HEK293 (cell line): ENCODE results near the gene DHX9.

Experiments used
- CTCF ChIA-PET: fragments of 350-600 bp; formaldehyde crosslinking; extraction: SDS; loops from one replicate; lab custom pipeline; 2021; ENCODE audit warnings: antibody characterized with exemption; lab: Yijun Ruan, JAX
- POLR2A ChIA-PET: fragments of 300-600 bp; formaldehyde crosslinking; extraction: SDS; loops from one replicate; lab custom pipeline; 2020; ENCODE audit warnings: antibody characterized with exemption, inconsistent platforms; lab: Yijun Ruan, JAX
- H3K27ac ChIP-seq: fragments of 200-500 bp; sonication (Bioruptor generic); 2 replicates; pipeline ENCODE4 v1.5.1; 2014; ENCODE audit warnings: low read depth, low read length, control low read depth, inconsistent platforms; ENCODE audit errors: extremely low read depth
- H3K36me3 ChIP-seq, 2 experiments: fragments of 200-500 bp in 1 of 2; sonication (Bioruptor generic) in 1 of 2; 1 replicate in 1 of 2; 2 replicates in 1 of 2; pipeline ENCODE4 v1.5.1; 2014 to 2017; ENCODE audit warnings: inconsistent platforms in 2 of 2, low read length in 2 of 2; ENCODE audit not compliant: control insufficient read depth in 2 of 2, insufficient read depth in 1 of 2
- H3K4me1 ChIP-seq: fragments of 200-500 bp; sonication (Bioruptor generic); 2 replicates; pipeline ENCODE4 v1.5.1; 2014; ENCODE audit warnings: mild to moderate bottlenecking, low read length, inconsistent platforms; ENCODE audit not compliant: control insufficient read depth, insufficient read depth
- H3K4me3 ChIP-seq: 2 replicates; pipeline ENCODE4 v1.5.1; 2011; ENCODE audit warnings: low read depth, mild to moderate bottlenecking, control low read depth, low read length, moderate library complexity
- H3K9me3 ChIP-seq: fragments of 200-500 bp; sonication (Bioruptor generic); 2 replicates; pipeline ENCODE4 v1.5.1; 2014; ENCODE audit warnings: low read depth, low read length, inconsistent platforms; ENCODE audit not compliant: control insufficient read depth, insufficient read depth
- ELK4 ChIP-seq: IDR thresholded peaks from 2 replicates; pipeline ENCODE4 v1.6.1; 2011; ENCODE audit warnings: mild to moderate bottlenecking, low read depth, low read length, borderline replicate concordance
- KLF1 ChIP-seq: fragments of 450-650 bp; formaldehyde crosslinking; IDR thresholded peaks from 2 replicates; pipeline ENCODE4 v1.5.1; 2016; ENCODE audit warnings: missing biosample characterization, missing genetic modification characterization
- KLF17 ChIP-seq: fragments of 450-650 bp; formaldehyde crosslinking; IDR thresholded peaks from 2 replicates; pipeline ENCODE4 v1.5.1; 2016; ENCODE audit warnings: missing biosample characterization, missing genetic modification characterization
- PATZ1 ChIP-seq: fragments of 450-650 bp; formaldehyde crosslinking; IDR thresholded peaks from 2 replicates; pipeline ENCODE4 v1.5.1; 2016; ENCODE audit warnings: missing biosample characterization, missing genetic modification characterization
- PRDM10 ChIP-seq: fragments of 450-650 bp; formaldehyde crosslinking; IDR thresholded peaks from 2 replicates; pipeline ENCODE4 v1.5.1; 2016; ENCODE audit warnings: missing biosample characterization, missing genetic modification characterization
- SCRT2 ChIP-seq: fragments of 450-650 bp; formaldehyde crosslinking; IDR thresholded peaks from 2 replicates; pipeline ENCODE4 v1.5.1; 2016; ENCODE audit warnings: missing biosample characterization, missing genetic modification characterization
- SP7 ChIP-seq: fragments of 450-650 bp; formaldehyde crosslinking; IDR thresholded peaks from 2 replicates; pipeline ENCODE4 v1.5.1; 2016; ENCODE audit warnings: missing biosample characterization, missing genetic modification characterization
- TCF7L2 ChIP-seq: IDR thresholded peaks from 2 replicates; pipeline ENCODE4 v1.6.1; 2011; ENCODE audit warnings: low read depth, mild to moderate bottlenecking, inconsistent platforms, low read length, moderate library complexity, borderline replicate concordance
- YY2 ChIP-seq: fragments of 450-650 bp; formaldehyde crosslinking; IDR thresholded peaks from 2 replicates; pipeline ENCODE4 v1.5.1; 2016; ENCODE audit warnings: missing biosample characterization, missing genetic modification characterization
- ZBTB49 ChIP-seq: fragments of 450-650 bp; formaldehyde crosslinking; IDR thresholded peaks from 2 replicates; pipeline ENCODE4 v1.5.1; 2016; ENCODE audit warnings: missing biosample characterization, missing genetic modification characterization, low read depth
- ZNF112 ChIP-seq: fragments of 450-650 bp; formaldehyde crosslinking; IDR thresholded peaks from 2 replicates; pipeline ENCODE4 v1.5.0; 2017; ENCODE audit warnings: missing biosample characterization, missing genetic modification characterization
- ZNF18 ChIP-seq: fragments of 450-650 bp; formaldehyde crosslinking; IDR thresholded peaks from 2 replicates; pipeline ENCODE4 v1.5.1; 2016; ENCODE audit warnings: missing biosample characterization, missing genetic modification characterization
- ZNF214 ChIP-seq: fragments of 450-650 bp; formaldehyde crosslinking; IDR thresholded peaks from 2 replicates; pipeline ENCODE4 v1.5.1; 2017; ENCODE audit warnings: missing biosample characterization, mild to moderate bottlenecking, missing genetic modification characterization, borderline replicate concordance
- ZNF362 ChIP-seq: fragments of 450-650 bp; formaldehyde crosslinking; IDR thresholded peaks from 2 replicates; pipeline ENCODE4 v1.5.1; 2016; ENCODE audit warnings: missing biosample characterization, missing genetic modification characterization
- ZNF510 ChIP-seq: fragments of 450-650 bp; formaldehyde crosslinking; IDR thresholded peaks from 2 replicates; pipeline ENCODE4 v1.5.1; 2018; ENCODE audit warnings: mild to moderate bottlenecking, missing genetic modification characterization, missing biosample characterization; ENCODE audit not compliant: insufficient replicate concordance
- ZNF571 ChIP-seq: fragments of 450-650 bp; formaldehyde crosslinking; IDR thresholded peaks from 2 replicates; pipeline ENCODE4 v1.5.0; 2017; ENCODE audit warnings: missing biosample characterization, missing genetic modification characterization
- ZNF610 ChIP-seq: fragments of 450-650 bp; formaldehyde crosslinking; IDR thresholded peaks from 2 replicates; pipeline ENCODE4 v1.5.1; 2016; ENCODE audit warnings: missing biosample characterization, missing genetic modification characterization, borderline replicate concordance
- ZNF670 ChIP-seq: fragments of 450-650 bp; formaldehyde crosslinking; IDR thresholded peaks from 2 replicates; pipeline ENCODE4 v1.5.1; 2016; ENCODE audit warnings: missing biosample characterization, missing genetic modification characterization, low read depth
- ZNF777 ChIP-seq: fragments of 450-650 bp; formaldehyde crosslinking; IDR thresholded peaks from 2 replicates; pipeline ENCODE4 v1.5.1; 2017; ENCODE audit warnings: missing biosample characterization, missing genetic modification characterization, borderline replicate concordance
- ZNF843 ChIP-seq: fragments of 450-650 bp; formaldehyde crosslinking; IDR thresholded peaks from 2 replicates; pipeline ENCODE4 v1.5.1; 2016; ENCODE audit warnings: missing biosample characterization, missing genetic modification characterization

DHX9 gene

GRCh38 chr1:182794676-182795201 lies 44.4 kb upstream of the DHX9 start:
- Histone ChIP-seq H3K36me3 (peaks cover 0 to 26% of the 10 kb centered on the region in 2 experiments; a peak in 1 of 3 replicates), H3K4me3 (no peak overlapping the region), H3K27ac (no peak overlapping the region), H3K9me3 (no peaks in the 10 kb centered on the region), H3K4me1 (no peaks in the 10 kb centered on the region)
- no peak for TF ChIP-seq ZNF670 (tag by site-specific recombination)
- no peak for TF ChIP-seq ZNF18
- no peak for TF ChIP-seq SCRT2
- TF ChIP-seq ZNF214 (tag by site-specific recombination) = no peak
- no peak for TF ChIP-seq ZNF112
- no peak for TF ChIP-seq PRDM10 (tag by site-specific recombination)
- no peak for TF ChIP-seq ZNF362 (tag by site-specific recombination)
- TF ChIP-seq KLF1 (tag by site-specific recombination) = no peak
- no peak for TF ChIP-seq ZNF571 (tag by site-specific recombination)
- no peak for TF ChIP-seq ELK4
- no peak for TF ChIP-seq KLF17 (tag by site-specific recombination)
- ChIA-PET CTCF (interaction anchor here (0.8 kb wide), 1 partner anchor 200 kb away, joined by 3 read pairs; no protein-coding TSS in a partner anchor), POLR2A (no interaction called here)

- ChIA-PET POLR2A (no interaction called here), CTCF (no interaction called here)
- H3K27ac ChIP-seq = no peak overlapping the region
- peaks cover 0 to 26% of the 10 kb centered on the region in 2 experiments; a peak in 1 of 3 replicates for H3K36me3 ChIP-seq
- no peaks in the 10 kb centered on the region for H3K4me1 ChIP-seq
- H3K4me3 ChIP-seq = no peak overlapping the region
- H3K9me3 ChIP-seq = no peaks in the 10 kb centered on the region
- TF ChIP-seq ZNF670 (tag by site-specific recombination) (no peak), ZNF510 (tag by site-specific recombination) (no peak), ZNF610 (tag by site-specific recombination) (no peak), ZBTB49 (tag by site-specific recombination) (no peak), ZNF843 (tag by site-specific recombination) (no peak), YY2 (tag by site-specific recombination) (no peak), SP7 (tag by site-specific recombination) (no peak), PATZ1 (tag by site-specific recombination) (no peak), ZNF777 (tag by site-specific recombination) (no peak), TCF7L2 (no peak)
Observed at GRCh38 chr1:182795563-182796228, 43.5 kb upstream of the DHX9 start.
